NB4 (cell line): ENCODE results near the gene RAG1.

Experiments
- CTCF ChIP-seq: IDR thresholded peaks from one replicate; pipeline ENCODE4 v1.5.1; 2012; ENCODE audit warnings: low read depth, low read length
- MYC ChIP-seq: IDR thresholded peaks from 2 replicates; pipeline ENCODE4 v1.6.1; 2011; ENCODE audit warnings: low read depth, low read length
- POLR2A ChIP-seq: IDR thresholded peaks from 2 replicates; pipeline ENCODE4 v1.6.1; 2011; ENCODE audit warnings: mild to moderate bottlenecking; ENCODE audit not compliant: insufficient read length; ENCODE audit errors: extremely low read depth

- TF ChIP-seq CTCF (no peak), POLR2A (no peak), MYC (no peak)
These were observed 55.7 kb downstream of the RAG1 start for GRCh38 chr11:36623494-36623893.
